Measurements from ENCODE around the gene ADRB1. TPM values are rescaled to one million over a fixed set of nuclear protein-coding genes. Genes with fewer than 3 reads are reported as not detected.

Gene ADRB1
- total and polyA plus RNA-seq, 4 donors = 0.05 to 0.17 (median 0.16) TPM; not detected in 1

GRCh38 chr10:114095559-114096337 is 52.1 kb downstream of the ADRB1 start:
- WGBS = 82% methylated on average over 13 of the region's 13 CpGs
- H3K4me1 ChIP-seq (ENCODE audit: control insufficient read depth in 4 of 4, insufficient read depth in 4 of 4, low read length in 3 of 4) = peaks cover 0 to 2% (median under 1%) of the 10 kb centered on the region in 4 donors
- H3K9ac ChIP-seq (ENCODE audit: low read depth in 1 of 2, low read length in 2 of 2) = no peak overlapping the region
- no peak overlapping the region for H3K27ac ChIP-seq (ENCODE audit: low read depth in 1 of 2, low read length in 2 of 2)
- H3K27me3 ChIP-seq (ENCODE audit: control insufficient read depth in 4 of 4, insufficient read depth in 4 of 4, low read length in 3 of 4) = no peaks in the 10 kb centered on the region
- DNase-seq (ENCODE audit: low spot score) = no peak
- no peaks in the 10 kb centered on the region for H3K36me3 ChIP-seq (ENCODE audit: control insufficient read depth in 4 of 4, insufficient read depth in 3 of 4, low read depth in 1 of 4, low read length in 3 of 4)
- H3K9me3 ChIP-seq (ENCODE audit: control insufficient read depth in 4 of 4, low read length in 3 of 4) = no peaks in the 10 kb centered on the region
- TF ChIP-seq TAF1 (conservative IDR thresholded peaks at IDR 0.05) (no peak), HNF4G (IDR thresholded peaks at IDR 0.05) (no peak), SP1 (IDR thresholded peaks at IDR 0.05) (no peak)
- H3K4me3 ChIP-seq (ENCODE audit: low read depth in 1 of 3, low read length in 3 of 3) = no peak overlapping the region

Other genes with a start within 250 kb of the ADRB1 start
- gene DCLRE1A, start 189.8 kb upstream of the ADRB1 start, total RNA-seq = 10 to 100 TPM in 1 of 2 donors, 1 to 10 TPM in 1; 7.9 to 11.3 TPM
- gene DCLRE1A, start 189.8 kb upstream of the ADRB1 start, polyA plus RNA-seq = 1 to 10 TPM; 1.9 to 4.9 TPM
- 10 to 100 TPM in 1 of 2 donors, 1 to 10 TPM in 1; 9.3 to 14.2 TPM for gene NHLRC2, start 189.2 kb upstream of the ADRB1 start, total RNA-seq
- 1 to 10 TPM; 2.3 to 5.4 TPM for gene NHLRC2, start 189.2 kb upstream of the ADRB1 start, polyA plus RNA-seq
- 10 to 100 TPM in 1 of 2 donors, 1 to 10 TPM in 1; 7.5 to 11.6 TPM for gene CCDC186, start 130.3 kb downstream of the ADRB1 start, total RNA-seq
- 1 to 10 TPM; 1.9 to 4.7 TPM for gene CCDC186, start 130.3 kb downstream of the ADRB1 start, polyA plus RNA-seq
- gene TDRD1, start 135.5 kb downstream of the ADRB1 start, total RNA-seq = under 1 TPM; 0.09 to 0.17 TPM
- under 1 TPM; 0.01 to 0.04 TPM for gene TDRD1, start 135.5 kb downstream of the ADRB1 start, polyA plus RNA-seq
- gene VWA2, start 195.4 kb downstream of the ADRB1 start, total RNA-seq = under 1 TPM; 0.05 to 0.25 TPM
- not detected for gene VWA2, start 195.4 kb downstream of the ADRB1 start, polyA plus RNA-seq

Measured in liver (tissue), 9 donors.